Measurements from ENCODE around the gene PIGM.

Gene PIGM

DNA sequence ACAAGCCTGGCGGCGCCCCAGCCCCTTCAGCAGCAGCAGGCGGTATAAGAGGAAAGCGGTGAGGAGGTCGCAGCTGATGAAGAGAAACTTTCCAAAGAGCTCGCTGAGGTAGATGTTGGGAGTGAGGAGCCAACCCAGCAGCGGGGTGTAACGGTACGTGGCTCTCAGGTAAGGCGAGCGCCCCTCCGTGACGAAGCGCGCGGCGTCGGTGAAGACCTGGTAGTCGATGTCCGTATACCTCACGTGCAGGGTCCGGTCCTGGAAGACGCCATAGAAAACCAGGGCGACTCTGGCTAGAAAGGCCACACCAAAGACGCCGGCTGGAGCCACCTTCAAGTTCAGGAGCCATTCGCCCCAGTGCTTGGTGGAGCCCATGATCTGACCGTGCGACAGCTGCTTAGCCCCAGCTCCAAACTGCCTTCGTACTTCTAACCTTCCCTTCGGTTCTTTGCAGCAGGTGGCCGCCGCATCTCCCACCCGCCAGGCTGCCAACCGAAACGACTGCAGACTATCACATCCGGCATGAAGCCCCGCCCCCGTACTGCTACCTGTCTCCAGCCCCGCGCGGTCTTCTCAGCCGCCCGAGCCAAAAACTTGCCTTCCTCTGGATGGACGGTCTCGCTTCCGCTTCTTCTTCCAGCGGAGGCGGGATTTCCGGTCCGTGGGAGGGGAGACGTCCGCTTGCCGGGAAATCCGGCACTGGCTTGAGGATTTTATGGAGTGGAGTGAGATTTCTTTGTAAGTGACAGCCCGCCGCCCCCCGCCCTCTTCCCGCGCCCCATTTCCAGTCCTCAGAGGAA, at the start of gene PIGM:
TSS of gene PIGM (minus strand) at position 626 of the 800 bp plus-strand sequence. CDS start at position 375, 251 bp downstream.
- no peaks in the 10 kb centered on the region for H3K9me3 ChIP-seq (ENCODE audit: low read depth, low read length)
- H3K9ac ChIP-seq (ENCODE audit: insufficient read length) = peak within 1 kb of the TSS; percentile 72
- TF ChIP-seq FOXP2 (optimal IDR thresholded peaks at IDR 0.05; ENCODE audit: control extremely low read depth, extremely low read length, insufficient read depth) (no peak), POLR2AphosphoS5 (IDR thresholded peaks at IDR 0.05; ENCODE audit: borderline replicate concordance, low read depth, low read length) (peak; percentile 87)
- H3K27ac ChIP-seq = no peak within 1 kb of the TSS
- peak; percentile 40 for DNase-seq (ENCODE audit: low read depth, low spot score)
- H3K4me3 ChIP-seq = peak within 1 kb of the TSS; percentile 87
- no peaks in the 10 kb centered on the region for H3K36me3 ChIP-seq (ENCODE audit: insufficient read depth, low read length)

DNA sequence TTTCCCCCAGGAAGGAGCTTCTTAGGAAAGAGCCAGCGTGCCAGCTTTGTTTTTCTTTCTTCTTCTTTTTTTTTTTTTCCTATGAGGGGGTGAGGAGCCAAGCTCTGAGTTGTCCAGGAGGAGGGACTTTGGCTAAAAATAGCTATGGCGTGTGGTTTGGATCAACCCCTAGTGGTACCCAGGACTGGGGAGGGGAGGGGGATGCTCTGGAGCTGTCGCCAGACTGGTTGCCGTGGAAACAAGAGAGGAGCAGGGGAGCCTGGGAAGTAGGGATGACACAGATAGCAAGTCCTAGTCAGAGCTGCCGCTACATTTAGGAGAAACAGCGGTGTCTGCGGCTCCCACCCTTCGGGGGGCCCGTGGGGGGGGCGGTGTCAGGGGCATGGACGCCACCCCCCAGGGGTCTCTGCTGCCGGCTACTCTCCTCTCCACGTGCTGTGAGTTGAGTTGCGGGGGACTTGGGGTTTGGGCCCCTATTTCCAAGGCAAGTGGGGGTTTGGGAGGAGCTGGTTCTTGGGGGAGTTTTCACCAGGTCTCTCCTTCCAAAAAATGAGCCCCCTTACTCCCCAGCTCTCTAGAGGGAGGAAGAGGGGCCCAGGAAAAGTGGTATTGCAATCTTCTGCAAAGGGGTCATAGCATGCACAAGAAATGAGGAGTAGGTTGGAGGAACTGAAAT, 49.6 kb upstream of the PIGM start, which contains the start of gene KCNJ9:
TSS of gene KCNJ9 (plus strand) at position 278 of the 676 bp plus-strand sequence. CDS start 2,493 bp downstream, outside the sequence.
- no peaks in the 10 kb centered on the region for H3K36me3 ChIP-seq (ENCODE audit: insufficient read depth, low read length)
- H3K27ac ChIP-seq = no peak within 1 kb of the TSS
- H3K4me3 ChIP-seq = no peak within 1 kb of the TSS
- no peak for TF ChIP-seq POLR2AphosphoS5 (IDR thresholded peaks at IDR 0.05; ENCODE audit: borderline replicate concordance, low read depth, low read length)
- no peak for TF ChIP-seq EZH2 (IDR thresholded peaks at IDR 0.05)
- TF ChIP-seq FOXP2 (optimal IDR thresholded peaks at IDR 0.05; ENCODE audit: control extremely low read depth, extremely low read length, insufficient read depth) = no peak
- no peak for DNase-seq (ENCODE audit: low read depth, low spot score)
- no peak within 1 kb of the TSS for H3K9ac ChIP-seq (ENCODE audit: insufficient read length)
- H3K9me3 ChIP-seq (ENCODE audit: low read depth, low read length) = no peaks in the 10 kb centered on the region

DNA sequence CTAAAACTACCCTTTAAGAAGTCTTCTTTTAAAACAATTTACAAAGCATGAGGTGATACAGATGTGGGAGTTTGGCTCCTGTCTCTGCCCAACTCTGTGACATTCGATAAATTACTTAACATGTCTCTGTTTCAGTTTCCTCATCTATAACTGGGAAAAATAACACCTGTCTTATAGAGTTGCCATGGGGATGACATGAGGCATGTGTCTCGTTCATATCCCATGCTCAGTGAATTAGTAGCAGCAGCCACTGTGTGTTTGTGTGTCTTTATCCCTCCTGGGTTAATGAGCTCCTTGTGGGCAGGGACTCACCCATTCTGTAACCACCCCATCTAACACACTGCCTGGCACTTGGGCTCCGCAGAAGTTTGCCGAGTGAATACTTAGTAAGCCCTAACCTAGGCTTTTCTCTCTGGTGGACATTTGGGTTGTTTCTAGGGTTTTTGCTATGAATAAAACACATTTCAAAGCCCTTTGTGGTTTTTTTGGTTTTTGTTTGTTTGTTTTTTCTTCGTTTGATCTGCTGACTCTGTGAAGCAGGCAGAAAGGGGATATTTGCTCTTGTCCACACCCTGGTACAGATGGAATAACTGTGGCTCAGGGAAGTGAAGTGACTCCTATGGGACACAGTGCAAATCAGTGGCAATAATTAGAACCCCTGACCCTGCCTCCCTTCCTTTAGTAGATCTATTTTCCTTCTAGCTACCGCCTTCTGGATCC, 48.8 kb upstream of the PIGM start:
- no peak for TF ChIP-seq FOXP2 (optimal IDR thresholded peaks at IDR 0.05; ENCODE audit: control extremely low read depth, extremely low read length, insufficient read depth)
- TF ChIP-seq EZH2 (IDR thresholded peaks at IDR 0.05) = no peak
- TF ChIP-seq POLR2AphosphoS5 (IDR thresholded peaks at IDR 0.05; ENCODE audit: borderline replicate concordance, low read depth, low read length) = no peak
- Histone ChIP-seq H3K27ac (no peak overlapping the region), H3K36me3 (ENCODE audit: insufficient read depth, low read length) (no peaks in the 10 kb centered on the region), H3K9ac (ENCODE audit: insufficient read length) (no peak overlapping the region), H3K9me3 (ENCODE audit: low read depth, low read length) (no peaks in the 10 kb centered on the region), H3K4me3 (no peak overlapping the region)
- DNase-seq (ENCODE audit: low read depth, low spot score) = no peak

DNA sequence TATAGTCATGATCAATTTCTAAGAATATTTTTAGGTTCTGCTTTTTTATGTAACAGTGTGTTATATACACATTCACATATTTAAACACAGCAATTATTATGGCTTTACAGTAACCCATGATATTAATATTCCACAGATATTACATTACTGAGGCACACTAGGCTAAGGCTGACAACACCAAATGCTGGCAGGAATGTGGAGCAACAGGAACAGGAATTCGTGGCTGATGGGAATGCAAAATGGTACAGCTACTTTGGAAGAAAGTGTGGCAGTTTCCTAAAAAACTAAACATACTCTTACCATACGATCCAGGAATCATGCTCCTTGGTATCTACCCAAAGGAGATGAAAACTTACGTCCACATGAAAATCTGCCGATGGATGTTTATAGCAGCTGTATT, 47.7 kb upstream of the PIGM start:
- H3K4me3 ChIP-seq = no peak overlapping the region
- no peak overlapping the region for H3K9ac ChIP-seq (ENCODE audit: insufficient read length)
- H3K36me3 ChIP-seq (ENCODE audit: insufficient read depth, low read length) = no peaks in the 10 kb centered on the region
- no peak overlapping the region for H3K27ac ChIP-seq
- TF ChIP-seq POLR2AphosphoS5 (IDR thresholded peaks at IDR 0.05; ENCODE audit: borderline replicate concordance, low read depth, low read length) (no peak), FOXP2 (optimal IDR thresholded peaks at IDR 0.05; ENCODE audit: control extremely low read depth, extremely low read length, insufficient read depth) (no peak), EZH2 (IDR thresholded peaks at IDR 0.05) (no peak)
- H3K9me3 ChIP-seq (ENCODE audit: low read depth, low read length) = no peaks in the 10 kb centered on the region
- DNase-seq (ENCODE audit: low read depth, low spot score) = no peak

DNA sequence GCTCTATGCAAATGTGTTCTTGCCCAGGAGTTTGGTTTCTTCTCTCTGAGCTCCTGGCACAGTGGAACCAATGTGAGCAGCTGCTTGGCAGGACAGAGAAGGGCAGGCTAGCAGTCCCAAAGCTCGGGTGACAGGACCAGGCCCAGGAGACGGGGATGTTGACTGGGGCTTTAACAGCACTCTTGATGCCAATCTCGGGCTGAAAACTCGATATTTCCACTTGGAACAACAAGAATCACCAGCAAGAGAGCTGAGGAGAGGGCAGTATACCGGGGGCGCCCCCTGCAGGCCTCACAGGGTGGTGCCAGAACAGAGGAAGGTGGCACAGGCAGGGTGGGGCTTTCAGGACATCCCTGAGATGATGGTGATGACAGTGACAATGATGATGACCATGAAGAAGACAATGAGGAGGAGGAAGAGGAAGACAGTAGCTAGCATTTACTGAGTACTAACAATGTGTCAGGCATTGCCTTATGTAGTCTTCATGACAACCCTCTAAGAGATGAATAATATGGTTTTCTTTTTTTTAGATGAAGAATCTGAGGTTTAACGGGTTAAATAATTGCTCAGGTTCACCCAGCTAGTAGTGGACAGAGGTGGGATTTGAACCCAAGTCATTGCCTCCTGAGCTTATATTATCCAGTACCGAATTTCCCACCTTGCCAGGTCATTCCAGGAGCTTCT, 46.9 kb upstream of the PIGM start:
- DNase-seq (ENCODE audit: low read depth, low spot score) = no peak

DNA sequence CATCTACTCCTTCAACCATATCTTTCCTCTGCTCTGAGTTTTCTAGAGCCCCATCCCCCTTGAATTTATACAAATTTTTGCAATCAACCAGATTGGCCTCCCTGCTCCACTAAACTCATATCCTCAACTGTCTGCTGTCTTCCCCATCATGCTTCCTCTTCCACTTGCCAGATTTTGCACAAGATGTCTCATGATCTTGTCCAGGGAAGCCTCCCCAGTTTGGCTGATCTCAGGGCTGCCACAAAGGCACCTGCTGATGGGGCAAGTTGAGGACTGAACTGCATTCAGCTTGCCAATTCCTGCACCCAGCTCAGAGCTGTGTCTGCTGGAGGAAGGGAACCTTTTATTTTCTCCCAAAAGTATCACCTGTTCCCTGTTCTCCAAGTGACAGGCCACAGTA, 45.7 kb upstream of the PIGM start:
- Histone ChIP-seq H3K27ac (no peak overlapping the region), H3K4me3 (no peak overlapping the region), H3K9me3 (ENCODE audit: low read depth, low read length) (no peaks in the 10 kb centered on the region), H3K36me3 (ENCODE audit: insufficient read depth, low read length) (no peaks in the 10 kb centered on the region), H3K9ac (ENCODE audit: insufficient read length) (no peak overlapping the region)
- TF ChIP-seq EZH2 (IDR thresholded peaks at IDR 0.05) (no peak), FOXP2 (optimal IDR thresholded peaks at IDR 0.05; ENCODE audit: control extremely low read depth, extremely low read length, insufficient read depth) (no peak), POLR2AphosphoS5 (IDR thresholded peaks at IDR 0.05; ENCODE audit: borderline replicate concordance, low read depth, low read length) (no peak)
- DNase-seq (ENCODE audit: low read depth, low spot score) = no peak

More for the DNA sequence above, 46.9 kb upstream of the PIGM start:
- H3K9me3 ChIP-seq (ENCODE audit: low read depth, low read length) = no peaks in the 10 kb centered on the region
- no peak overlapping the region for H3K27ac ChIP-seq
- no peak overlapping the region for H3K4me3 ChIP-seq
- H3K9ac ChIP-seq (ENCODE audit: insufficient read length) = no peak overlapping the region
- no peak for TF ChIP-seq EZH2 (IDR thresholded peaks at IDR 0.05)
- no peak for TF ChIP-seq FOXP2 (optimal IDR thresholded peaks at IDR 0.05; ENCODE audit: control extremely low read depth, extremely low read length, insufficient read depth)
- no peak for TF ChIP-seq POLR2AphosphoS5 (IDR thresholded peaks at IDR 0.05; ENCODE audit: borderline replicate concordance, low read depth, low read length)
- no peaks in the 10 kb centered on the region for H3K36me3 ChIP-seq (ENCODE audit: insufficient read depth, low read length)

DNA sequence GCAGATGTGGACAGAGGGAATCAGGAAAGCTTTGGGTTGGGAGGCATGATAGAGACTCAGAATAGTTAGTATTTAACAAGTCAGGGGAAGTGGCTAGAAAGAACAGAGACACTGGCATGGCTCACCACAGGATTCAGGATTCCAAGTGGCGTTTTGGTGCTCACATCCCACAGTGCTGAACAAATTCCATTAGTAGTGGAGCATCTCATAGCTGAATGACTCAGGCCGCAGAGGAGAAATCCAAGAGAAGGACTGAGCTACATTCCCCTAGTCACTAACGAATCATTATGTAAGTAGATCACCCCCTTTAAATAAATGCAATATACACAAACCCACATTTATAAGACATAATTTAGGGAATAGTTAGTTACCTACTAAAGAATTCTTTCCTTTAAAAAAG, 44.5 kb upstream of the PIGM start:
- TF ChIP-seq POLR2AphosphoS5 (IDR thresholded peaks at IDR 0.05; ENCODE audit: borderline replicate concordance, low read depth, low read length) = no peak
- no peak for TF ChIP-seq FOXP2 (optimal IDR thresholded peaks at IDR 0.05; ENCODE audit: control extremely low read depth, extremely low read length, insufficient read depth)
- no peak for TF ChIP-seq EZH2 (IDR thresholded peaks at IDR 0.05)
- Histone ChIP-seq H3K4me3 (no peak overlapping the region), H3K36me3 (ENCODE audit: insufficient read depth, low read length) (no peaks in the 10 kb centered on the region), H3K9me3 (ENCODE audit: low read depth, low read length) (no peaks in the 10 kb centered on the region), H3K27ac (no peak overlapping the region), H3K9ac (ENCODE audit: insufficient read length) (no peak overlapping the region)
- no peak for DNase-seq (ENCODE audit: low read depth, low spot score)
